ENCODE measurements around the gene RASA3. TPM values are rescaled to one million over a fixed set of nuclear protein-coding genes. Genes with fewer than 3 reads are reported as not detected.

Gene RASA3
- total RNA-seq, 1 donor from 2014 or later = 25.4 TPM

- no peak for DNase-seq (ENCODE audit: low read depth)
- no peaks in the 10 kb centered on the region for H3K36me3 ChIP-seq (ENCODE audit: control insufficient read depth, insufficient read depth, low read length)
- H3K4me3 ChIP-seq (ENCODE audit: low read depth, low read length) = no peak overlapping the region
- H3K27me3 ChIP-seq (ENCODE audit: control insufficient read depth, insufficient read depth, low read length) = no peaks in the 10 kb centered on the region
- no peak for TF ChIP-seq CTCF (IDR thresholded peaks at IDR 0.05; ENCODE audit: insufficient read depth, low read length, poor library complexity, severe bottlenecking)
Observed at GRCh38 chr13:113960276-113960948, 172.0 kb downstream of the RASA3 start.

GRCh38 chr13:113959198-113959597 is 173.2 kb downstream of the RASA3 start:
- DNase-seq (ENCODE audit: low read depth) = no peak
- Histone ChIP-seq H3K4me3 (ENCODE audit: low read depth, low read length) (no peak overlapping the region), H3K36me3 (ENCODE audit: control insufficient read depth, insufficient read depth, low read length) (no peaks in the 10 kb centered on the region), H3K27me3 (ENCODE audit: control insufficient read depth, insufficient read depth, low read length) (no peaks in the 10 kb centered on the region)
- no peak for TF ChIP-seq CTCF (IDR thresholded peaks at IDR 0.05; ENCODE audit: insufficient read depth, low read length, poor library complexity, severe bottlenecking)

- Histone ChIP-seq H3K4me3 (ENCODE audit: low read depth, low read length) (no peak overlapping the region), H3K27me3 (ENCODE audit: control insufficient read depth, insufficient read depth, low read length) (no peaks in the 10 kb centered on the region), H3K36me3 (ENCODE audit: control insufficient read depth, insufficient read depth, low read length) (no peaks in the 10 kb centered on the region)
- DNase-seq (ENCODE audit: low read depth) = no peak
- TF ChIP-seq CTCF (IDR thresholded peaks at IDR 0.05; ENCODE audit: insufficient read depth, low read length, poor library complexity, severe bottlenecking) = no peak
Observed at GRCh38 chr13:113958373-113958772, 174.1 kb downstream of the RASA3 start.

- TF ChIP-seq CTCF (IDR thresholded peaks at IDR 0.05; ENCODE audit: insufficient read depth, low read length, poor library complexity, severe bottlenecking) = no peak
- no peaks in the 10 kb centered on the region for H3K27me3 ChIP-seq (ENCODE audit: control insufficient read depth, insufficient read depth, low read length)
- no peaks in the 10 kb centered on the region for H3K36me3 ChIP-seq (ENCODE audit: control insufficient read depth, insufficient read depth, low read length)
- H3K4me3 ChIP-seq (ENCODE audit: low read depth, low read length) = no peak overlapping the region
- no peak for DNase-seq (ENCODE audit: low read depth)
Observed at GRCh38 chr13:113956571-113956970, 175.9 kb downstream of the RASA3 start.

GRCh38 chr13:113955691-113956090 is 176.7 kb downstream of the RASA3 start:
- Histone ChIP-seq H3K27me3 (ENCODE audit: control insufficient read depth, insufficient read depth, low read length) (no peaks in the 10 kb centered on the region), H3K4me3 (ENCODE audit: low read depth, low read length) (no peak overlapping the region), H3K36me3 (ENCODE audit: control insufficient read depth, insufficient read depth, low read length) (no peaks in the 10 kb centered on the region)
- no peak for DNase-seq (ENCODE audit: low read depth)
- no peak for TF ChIP-seq CTCF (IDR thresholded peaks at IDR 0.05; ENCODE audit: insufficient read depth, low read length, poor library complexity, severe bottlenecking)

- Histone ChIP-seq H3K27me3 (ENCODE audit: control insufficient read depth, insufficient read depth, low read length) (no peaks in the 10 kb centered on the region), H3K36me3 (ENCODE audit: control insufficient read depth, insufficient read depth, low read length) (no peaks in the 10 kb centered on the region), H3K4me3 (ENCODE audit: low read depth, low read length) (no peak overlapping the region)
- no peak for DNase-seq (ENCODE audit: low read depth)
- no peak for TF ChIP-seq CTCF (IDR thresholded peaks at IDR 0.05; ENCODE audit: insufficient read depth, low read length, poor library complexity, severe bottlenecking)
Observed at GRCh38 chr13:113955235-113955634, 177.2 kb downstream of the RASA3 start.
